GM19397 (cell line): ENCODE results near the gene PIH1D1.

Experiments used
- ATAC-seq: cut with Tn5 transposase; IDR thresholded peaks from one replicate; pipeline ENCODE4 v1.9.1; 2021; ENCODE audit warnings: mild to moderate bottlenecking, moderate library complexity; ENCODE audit not compliant: unreplicated experiment

Gene PIH1D1

DNA sequence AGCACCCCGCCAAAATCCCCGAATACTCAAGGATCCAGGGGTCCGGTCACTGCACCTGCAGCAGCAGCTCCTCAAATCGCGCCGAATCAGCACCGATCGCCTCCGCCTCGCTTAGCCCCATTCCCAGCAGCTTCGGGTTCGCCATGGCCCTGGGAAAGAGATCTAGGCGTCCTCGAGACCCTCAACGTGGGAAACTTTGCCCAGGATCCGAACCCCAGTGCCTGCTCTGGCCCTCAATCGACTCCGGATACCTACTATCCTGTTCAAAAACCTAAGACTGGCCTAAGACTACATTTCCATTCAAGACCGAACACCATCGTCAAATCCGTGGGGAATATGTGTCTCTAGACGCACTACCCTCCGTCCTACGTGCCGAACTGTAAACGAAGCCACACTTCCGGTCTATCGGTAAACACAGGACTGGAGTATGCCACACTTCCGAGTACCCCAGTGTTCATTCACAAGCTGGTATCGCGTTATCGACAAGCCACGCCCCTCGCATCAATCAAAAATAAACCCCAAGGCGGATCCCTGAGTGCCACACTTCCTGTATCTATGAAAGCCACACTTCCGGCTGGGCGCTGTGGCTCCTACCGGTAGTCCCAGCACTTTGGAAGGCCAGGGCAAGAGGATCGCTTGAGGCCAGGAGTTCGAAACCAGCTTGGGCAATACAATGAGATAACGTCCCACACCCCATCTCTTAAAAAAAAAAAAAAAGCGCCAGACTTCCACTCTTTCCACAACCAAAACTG is at the start of gene PIH1D1:
PIH1D1 (minus strand) TSS at position 385 of the 752 bp plus-strand sequence; CDS start at position 145, 240 bp downstream.
- peak; percentile 51 for ATAC-seq

DNA sequence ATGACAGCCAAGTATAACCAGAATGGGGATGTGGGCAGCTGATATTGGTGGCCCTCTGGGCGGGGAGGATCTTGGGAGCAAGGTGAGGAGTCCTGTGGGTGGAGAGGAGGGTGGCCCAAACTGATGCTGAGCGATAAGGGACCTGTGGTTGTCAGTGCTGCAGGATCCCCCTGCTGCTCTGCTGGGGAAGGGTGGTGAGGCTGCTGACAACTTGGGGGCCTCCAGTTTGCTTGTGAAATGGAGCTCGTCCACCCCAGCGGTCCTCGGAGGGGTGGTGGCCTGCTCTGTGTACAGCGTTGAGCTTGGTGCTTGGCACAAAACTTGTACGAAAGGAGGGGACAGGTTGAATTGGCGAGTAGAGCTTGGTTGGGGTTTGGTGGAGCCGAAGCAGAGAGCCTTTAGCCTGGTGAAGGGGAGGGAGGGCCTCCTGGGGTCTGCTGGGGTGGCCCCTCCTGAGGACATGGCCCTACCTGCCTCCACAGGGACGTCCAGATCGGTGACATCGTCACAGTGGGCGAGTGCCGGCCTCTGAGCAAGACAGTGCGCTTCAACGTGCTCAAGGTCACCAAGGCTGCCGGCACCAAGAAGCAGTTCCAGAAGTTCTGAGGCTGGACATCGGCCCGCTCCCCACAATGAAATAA is 47.5 kb upstream of the PIH1D1 start:
- no peak for ATAC-seq

GRCh38 chr19:49498475-49498874 is 46.9 kb upstream of the PIH1D1 start:
- no peak for ATAC-seq

DNA sequence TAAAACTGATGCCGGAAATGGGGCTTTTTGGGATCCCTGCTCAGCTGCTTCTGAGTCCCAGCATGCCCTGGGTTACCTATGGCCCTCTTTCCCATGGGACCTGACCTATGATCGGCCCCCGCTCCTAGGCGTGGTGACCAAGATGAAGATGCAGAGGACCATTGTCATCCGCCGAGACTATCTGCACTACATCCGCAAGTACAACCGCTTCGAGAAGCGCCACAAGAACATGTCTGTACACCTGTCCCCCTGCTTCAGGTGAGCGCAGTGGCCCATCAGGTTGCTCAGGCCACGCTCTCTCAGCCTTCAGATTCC is 46.1 kb upstream of the PIH1D1 start:
- ATAC-seq, result no peak

DNA sequence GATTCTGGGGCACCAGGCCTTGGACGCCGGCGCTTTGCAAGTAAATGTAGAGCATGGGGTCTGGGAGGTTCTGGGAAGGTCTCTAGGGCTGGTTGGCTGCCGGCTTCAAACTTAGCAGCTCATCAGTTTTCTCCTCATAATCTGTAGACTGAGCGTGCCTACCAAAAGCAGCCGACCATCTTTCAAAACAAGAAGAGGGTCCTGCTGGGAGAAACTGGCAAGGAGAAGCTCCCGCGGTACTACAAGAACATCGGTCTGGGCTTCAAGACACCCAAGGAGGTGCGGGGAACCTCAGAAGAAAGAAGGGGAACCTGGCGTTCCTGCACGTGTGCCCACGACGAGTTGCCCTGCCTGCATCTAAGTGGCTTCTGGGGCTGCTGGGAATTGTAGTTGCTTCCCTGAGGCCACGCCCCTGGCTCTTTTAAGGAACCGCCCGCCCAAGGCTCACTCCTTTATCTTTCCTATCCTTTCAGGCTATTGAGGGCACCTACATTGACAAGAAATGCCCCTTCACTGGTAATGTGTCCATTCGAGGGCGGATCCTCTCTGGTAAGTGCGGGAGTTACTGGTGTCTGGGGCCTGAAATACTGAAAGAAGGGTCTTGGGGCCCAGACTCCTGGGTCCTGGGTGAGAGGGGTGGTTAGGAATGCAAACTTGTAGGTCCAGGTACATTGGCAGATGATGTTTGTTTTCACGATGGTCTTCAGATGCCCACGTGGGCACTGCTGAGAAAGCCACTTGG is 45.6 kb upstream of the PIH1D1 start:
- ATAC-seq, result no peak

GRCh38 chr19:49496574-49497008 is 45.0 kb upstream of the PIH1D1 start:
- ATAC-seq, result no peak

DNA sequence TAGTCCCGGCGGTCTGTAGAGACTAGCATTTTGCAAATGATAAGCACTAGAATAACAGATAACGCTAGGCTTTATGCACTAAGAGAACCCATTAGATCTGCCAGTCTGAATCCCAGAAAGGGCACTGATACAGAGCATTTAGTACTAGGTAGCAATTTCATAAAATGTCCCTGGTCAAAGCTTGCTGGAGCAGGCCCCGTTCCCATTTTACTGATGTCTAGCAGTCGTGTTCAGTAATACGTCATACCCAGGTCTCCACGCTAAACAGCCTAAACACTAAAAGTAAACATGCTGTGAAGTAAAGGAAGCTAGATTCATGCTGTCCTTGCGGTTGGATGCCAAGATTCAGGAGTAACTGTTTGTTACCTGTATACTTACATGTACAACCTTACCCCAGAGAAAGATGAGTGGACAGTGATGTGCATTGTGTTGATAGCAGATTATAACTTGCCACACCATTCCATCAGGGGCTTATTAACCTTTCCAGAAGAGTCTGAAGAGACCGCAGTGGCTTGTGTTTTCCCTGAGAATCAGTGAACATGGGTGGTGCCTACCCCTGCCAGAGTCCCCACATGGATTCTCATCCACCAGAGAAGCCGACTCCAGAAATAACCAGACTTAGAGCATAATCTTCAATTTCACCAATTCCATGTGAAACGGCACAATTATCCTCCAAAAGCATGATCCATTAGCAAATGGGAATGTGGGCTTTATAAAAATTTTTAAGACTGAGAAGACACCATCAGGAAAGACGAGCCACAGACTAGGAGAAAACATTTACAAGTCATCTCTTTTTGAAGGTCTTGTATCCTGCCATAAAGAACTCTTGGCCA is 41.2 kb upstream of the PIH1D1 start:
- no peak for ATAC-seq

DNA sequence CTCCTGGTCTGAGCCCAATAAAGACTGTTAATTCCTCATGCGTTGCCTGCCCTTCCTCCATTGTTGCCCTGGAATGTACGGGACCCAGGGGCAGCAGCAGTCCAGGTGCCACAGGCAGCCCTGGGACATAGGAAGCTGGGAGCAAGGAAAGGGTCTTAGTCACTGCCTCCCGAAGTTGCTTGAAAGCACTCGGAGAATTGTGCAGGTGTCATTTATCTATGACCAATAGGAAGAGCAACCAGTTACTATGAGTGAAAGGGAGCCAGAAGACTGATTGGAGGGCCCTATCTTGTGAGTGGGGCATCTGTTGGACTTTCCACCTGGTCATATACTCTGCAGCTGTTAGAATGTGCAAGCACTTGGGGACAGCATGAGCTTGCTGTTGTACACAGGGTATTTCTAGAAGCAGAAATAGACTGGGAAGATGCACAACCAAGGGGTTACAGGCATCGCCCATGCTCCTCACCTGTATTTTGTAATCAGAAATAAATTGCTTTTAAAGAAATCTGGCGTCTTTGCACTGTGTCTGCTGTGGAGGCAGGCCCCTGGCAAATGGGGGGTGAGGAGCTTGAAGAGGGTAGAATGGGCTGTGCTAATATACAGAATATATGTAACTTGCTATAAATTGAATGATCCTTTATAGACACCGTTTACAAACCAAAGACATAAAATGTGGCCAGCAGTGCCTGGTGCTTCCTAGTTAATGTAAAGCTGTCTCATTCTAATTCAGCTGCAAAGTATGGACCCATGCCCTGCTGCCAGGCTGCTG is 40.4 kb upstream of the PIH1D1 start:
- no peak for ATAC-seq

DNA sequence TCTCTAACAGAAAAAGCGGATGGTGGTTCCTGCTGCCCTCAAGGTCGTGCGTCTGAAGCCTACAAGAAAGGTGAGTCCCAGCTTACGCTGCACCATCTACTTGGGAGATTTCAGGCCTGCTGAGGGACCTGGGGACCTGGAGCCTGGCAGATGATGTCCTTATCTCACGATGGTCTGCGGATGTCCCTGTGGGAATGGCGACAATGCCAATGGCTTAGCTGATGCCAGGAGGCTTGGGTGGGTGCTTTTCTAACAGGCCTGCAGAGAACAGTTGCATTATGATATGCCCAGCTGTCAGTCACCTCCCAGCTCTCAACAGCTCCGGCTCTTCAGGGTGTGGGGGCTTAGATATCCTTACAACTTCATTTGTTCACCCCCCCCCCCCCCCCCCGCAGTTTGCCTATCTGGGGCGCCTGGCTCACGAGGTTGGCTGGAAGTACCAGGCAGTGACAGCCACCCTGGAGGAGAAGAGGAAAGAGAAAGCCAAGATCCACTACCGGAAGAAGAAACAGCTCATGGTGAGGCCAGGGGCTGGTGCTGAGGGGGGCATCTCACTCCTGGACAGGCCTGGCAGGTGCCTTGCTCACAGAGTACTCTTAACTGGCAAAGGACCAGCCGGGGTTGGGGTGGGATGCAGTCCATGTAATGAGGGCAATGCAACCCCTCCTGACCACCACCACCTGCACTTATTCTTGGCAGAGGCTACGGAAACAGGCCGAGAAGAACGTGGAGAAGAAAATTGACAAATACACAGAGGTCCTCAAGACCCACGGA is 39.6 kb upstream of the PIH1D1 start:
- no peak for ATAC-seq

GRCh38 chr19:49490287-49491029 is 38.8 kb upstream of the PIH1D1 start:
- ATAC-seq, result no peak

GRCh38 chr19:49489601-49490167 is 38.1 kb upstream of the PIH1D1 start:
- no peak for ATAC-seq

- ATAC-seq, result no peak
Observed at GRCh38 chr19:49488863-49489537, 37.4 kb upstream of the PIH1D1 start.

DNA sequence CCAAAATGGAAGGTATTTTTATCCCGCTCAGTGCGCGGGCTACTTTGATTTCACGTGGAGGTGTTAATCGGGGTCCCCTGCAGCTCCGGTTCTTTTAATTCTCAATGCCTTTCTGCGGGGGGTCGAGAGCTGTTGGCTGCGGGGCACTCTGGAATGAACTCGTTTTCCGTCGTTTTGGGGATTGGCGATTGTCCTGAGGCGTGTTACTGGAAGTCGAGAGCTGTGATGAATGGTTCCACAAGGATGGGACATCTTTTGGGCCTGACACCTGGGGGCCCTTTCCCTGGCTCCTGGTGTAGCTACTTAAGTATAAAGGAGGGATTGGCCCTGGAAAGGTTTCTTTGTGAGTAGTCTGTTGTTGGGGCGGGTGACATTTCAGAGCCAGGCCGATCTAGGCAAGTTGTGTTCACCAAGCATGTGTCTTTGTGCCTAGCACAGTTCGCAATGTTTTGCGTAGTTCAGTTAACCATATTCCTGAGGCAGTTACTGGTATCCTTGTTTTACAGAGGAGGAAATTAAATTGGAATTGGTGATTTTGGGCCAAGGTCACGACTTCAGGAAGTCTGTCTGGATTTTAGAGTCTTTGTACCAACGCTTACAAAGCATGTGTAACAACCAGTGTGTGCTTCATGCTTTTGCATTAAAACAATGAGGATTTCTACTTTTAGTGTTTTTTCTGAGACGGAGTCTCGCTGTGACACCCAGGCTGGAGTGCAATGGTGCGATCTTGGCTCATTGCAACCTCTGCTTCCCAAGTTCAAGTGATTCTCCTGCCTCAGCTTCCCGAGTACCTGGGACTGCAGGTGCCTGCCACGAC is 36.6 kb upstream of the PIH1D1 start:
- ATAC-seq, result no peak

DNA sequence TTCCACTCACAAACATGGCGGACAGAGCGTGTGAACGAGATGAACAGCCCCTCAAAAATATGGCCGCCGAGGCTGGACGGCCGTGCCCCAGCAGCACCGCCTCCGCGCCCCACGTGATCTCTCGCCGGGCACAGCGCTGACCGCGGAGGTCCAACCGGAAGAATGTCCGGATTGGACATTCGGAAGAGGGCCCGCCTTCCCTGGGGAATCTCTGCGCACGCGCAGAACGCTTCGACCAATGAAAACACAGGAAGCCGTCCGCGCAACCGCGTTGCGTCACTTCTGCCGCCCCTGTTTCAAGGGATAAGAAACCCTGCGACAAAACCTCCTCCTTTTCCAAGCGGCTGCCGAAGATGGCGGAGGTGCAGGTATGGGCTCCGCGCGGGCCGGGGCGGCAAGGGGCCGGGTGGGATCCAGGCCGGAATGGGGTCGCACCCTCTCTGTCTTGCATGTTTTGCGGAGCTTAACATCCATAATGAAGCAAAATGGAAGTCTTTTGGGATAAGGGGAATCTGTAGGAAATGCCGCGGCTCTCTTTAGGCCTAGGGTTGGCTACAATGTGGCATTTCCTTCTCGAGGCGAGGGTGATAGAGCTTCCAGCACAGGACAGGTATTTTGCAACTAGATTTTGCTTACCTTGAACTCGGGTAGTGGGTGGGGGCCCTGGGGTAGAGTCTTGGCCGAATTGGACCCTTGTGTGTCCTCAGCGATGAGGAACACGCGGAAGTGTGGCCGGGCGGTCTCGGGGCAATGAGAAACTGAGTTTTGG is 35.8 kb upstream of the PIH1D1 start, which contains the start of gene RPL13A:
RPL13A (plus strand) TSS at position 332 of the 769 bp plus-strand sequence; CDS start at position 354, 22 bp downstream.
- peak; percentile 92 for ATAC-seq

DNA sequence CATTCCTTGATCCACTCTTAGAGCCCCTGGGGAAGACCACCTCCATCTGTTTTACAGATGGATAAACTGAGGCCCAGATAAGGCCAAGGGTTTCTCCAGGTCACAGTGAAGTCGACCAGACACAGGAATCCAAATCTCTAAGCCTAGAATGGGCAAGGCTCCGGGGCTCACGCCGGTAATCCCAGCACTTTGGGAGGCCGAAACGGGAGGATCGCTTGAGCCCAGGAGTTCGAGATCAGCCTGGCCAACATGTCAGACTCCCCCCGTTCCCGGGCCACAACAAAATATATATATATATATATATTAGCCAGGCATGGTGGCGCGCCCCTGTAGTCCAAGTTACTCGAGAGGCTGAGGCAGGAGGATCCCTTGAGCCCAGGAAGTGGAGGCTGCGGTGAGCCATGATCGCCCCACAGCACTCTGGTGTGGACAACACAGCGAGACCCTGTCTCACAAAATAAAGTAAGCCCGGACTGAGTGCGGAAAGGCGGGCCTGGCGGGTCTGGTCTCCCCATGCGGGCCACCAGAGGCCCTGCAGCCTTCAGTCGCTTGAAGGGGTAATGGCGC is 35.2 kb upstream of the PIH1D1 start:
- no peak for ATAC-seq

DNA sequence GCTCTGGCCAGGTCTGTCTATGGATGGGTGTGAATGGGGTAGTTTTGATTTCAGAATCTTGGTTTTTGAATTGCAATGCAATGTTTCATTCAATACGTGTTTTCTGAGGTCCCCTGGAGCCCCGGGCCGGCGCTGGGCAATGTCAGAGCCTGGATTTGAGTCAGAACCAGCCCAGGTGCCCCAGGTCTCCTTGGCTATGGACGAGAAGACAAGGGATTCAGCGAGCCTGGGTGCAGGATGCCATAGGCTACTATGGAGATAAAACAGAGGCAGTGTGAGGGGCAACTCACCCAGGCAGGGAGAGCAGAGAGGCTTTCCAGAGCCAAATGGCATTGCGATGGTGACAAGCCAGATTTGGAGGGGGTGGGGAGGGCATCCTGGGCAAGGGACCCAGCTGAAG is 34.6 kb upstream of the PIH1D1 start:
- no peak for ATAC-seq
